HG02763 (cell line): ENCODE data around the gene HEXIM2.
"Not testable (repeated sequence)": the region's sequence is repeated elsewhere in the genome, so short reads cannot be mapped to it uniquely, and the experiment has no call there.

Experiments used
- ATAC-seq: cut with Tn5 transposase; IDR thresholded peaks from one replicate; pipeline ENCODE4 v1.9.1; 2021; ENCODE audit warnings: mild to moderate bottlenecking, moderate library complexity; ENCODE audit not compliant: unreplicated experiment

Gene HEXIM2

GRCh38 chr17:45168991-45169752 is 7.5 kb downstream of the HEXIM2 start:
- no peak for ATAC-seq

GRCh38 chr17:45170280-45170930 is 8.7 kb downstream of the HEXIM2 start:
- no peak for ATAC-seq

GRCh38 chr17:45170931-45171337 is 9.3 kb downstream of the HEXIM2 start:
- ATAC-seq: no peak

GRCh38 chr17:45171338-45172231 is 9.9 kb downstream of the HEXIM2 start:
- ATAC-seq: no peak

- no peak for ATAC-seq
These were observed 10.5 kb downstream of the HEXIM2 start for GRCh38 chr17:45172232-45172540.

- ATAC-seq: peak; percentile 53
These were observed 11.0 kb downstream of the HEXIM2 start for GRCh38 chr17:45172541-45173286.

GRCh38 chr17:45175759-45176115 is 14.1 kb downstream of the HEXIM2 start:
- ATAC-seq: no peak

- no peak for ATAC-seq
These were observed 15.9 kb downstream of the HEXIM2 start for GRCh38 chr17:45177563-45177962.

GRCh38 chr17:45184144-45184543 is 22.5 kb downstream of the HEXIM2 start:
- no peak for ATAC-seq

GRCh38 chr17:45186801-45187354 is 25.2 kb downstream of the HEXIM2 start:
- no peak for ATAC-seq

- ATAC-seq: no peak
These were observed 27.3 kb downstream of the HEXIM2 start for GRCh38 chr17:45189009-45189408.

GRCh38 chr17:45190503-45191255 is 29.0 kb downstream of the HEXIM2 start:
- ATAC-seq: no peak

GRCh38 chr17:45195424-45195823 is 33.7 kb downstream of the HEXIM2 start:
- ATAC-seq: no peak

GRCh38 chr17:45197108-45197507 is 35.4 kb downstream of the HEXIM2 start:
- ATAC-seq: no peak

GRCh38 chr17:45197555-45198334 is 36.1 kb downstream of the HEXIM2 start:
- peak; percentile 76 for ATAC-seq

- ATAC-seq: no peak
These were observed 39.0 kb downstream of the HEXIM2 start for GRCh38 chr17:45200701-45201100.

GRCh38 chr17:45201457-45201856 is 39.8 kb downstream of the HEXIM2 start:
- no peak for ATAC-seq

GRCh38 chr17:45201880-45202279 is 40.2 kb downstream of the HEXIM2 start:
- not testable (repeated sequence) for ATAC-seq
